Spleen (tissue), 13 donors: Measurements from ENCODE around the gene STEAP1B. TPM values are rescaled to one million over a fixed set of nuclear protein-coding genes. Genes with fewer than 3 reads are reported as not detected.
"Not testable (repeated sequence)": the region's sequence is repeated elsewhere in the genome, so short reads cannot be mapped to it uniquely, and the experiment has no call there.

Experiments
- DNase-seq: peaks from one replicate; pipeline ENCODE4 v3.0.0-alpha.2; 2020
- H3K27ac ChIP-seq, 8 donors: fragments of 200-600 bp; sonication (generic) in 7 of 8; 1 replicate in 4 of 8; 2 replicates in 4 of 8; pipeline versions ENCODE4 v1.5.0 to v1.8.0; 2016 to 2021; ENCODE audit warnings: inconsistent platforms in 4 of 8, mild to moderate bottlenecking in 4 of 8, moderate library complexity in 1 of 8
- H3K27me3 ChIP-seq, 7 donors: fragments of 200-600 bp; sonication (generic) in 6 of 7; replicated peaks in 1 of 7; 1 replicate in 4 of 7; 2 replicates in 3 of 7; pipeline versions ENCODE4 v1.5.0 to v1.8.0; 2016 to 2021; ENCODE audit warnings: inconsistent platforms in 3 of 7, mild to moderate bottlenecking in 1 of 7
- H3K36me3 ChIP-seq, 6 donors: fragments of 200-600 bp; sonication (generic) in 5 of 6; 1 replicate in 4 of 6; 2 replicates in 2 of 6; pipeline versions ENCODE4 v1.5.0 to v1.8.0; 2016 to 2021; ENCODE audit warnings: inconsistent platforms in 2 of 6
- H3K4me1 ChIP-seq, 6 donors: fragments of 200-600 bp; sonication (generic) in 5 of 6; 1 replicate in 3 of 6; 2 replicates in 3 of 6; pipeline versions ENCODE4 v1.5.0 to v1.8.0; 2016 to 2021; ENCODE audit warnings: inconsistent platforms in 3 of 6
- H3K4me3 ChIP-seq, 8 donors: fragments of 200-600 bp; sonication (generic) in 7 of 8; 1 replicate in 4 of 8; 2 replicates in 4 of 8; pipeline versions ENCODE4 v1.5.0 to v1.8.0; 2016 to 2021; ENCODE audit warnings: inconsistent platforms in 4 of 8, mild to moderate bottlenecking in 4 of 8, moderate library complexity in 2 of 8
- H3K9me3 ChIP-seq, 8 donors: fragments of 200-600 bp; sonication (generic) in 7 of 8; 1 replicate in 4 of 8; 2 replicates in 4 of 8; pipeline versions ENCODE4 v1.5.0 to v1.8.0; 2016 to 2021; ENCODE audit warnings: inconsistent platforms in 4 of 8
- POLR2A ChIP-seq, 3 donors: fragments of 450-650 bp; IDR thresholded peaks; one replicate each; pipeline ENCODE4 v1.5.1; 2017; ENCODE audit warnings: antibody characterized with exemption in 3 of 3, mild to moderate bottlenecking in 1 of 3
- POLR2AphosphoS5 ChIP-seq, 3 donors: sonication (generic); formaldehyde crosslinking; IDR thresholded peaks; one replicate each; pipeline ENCODE4 v1.5.1; 2017; ENCODE audit warnings: antibody characterized with exemption in 3 of 3
- WGBS, 5 donors: extraction: QIAGEN DNeasy Blood & Tissue Kit in 3 of 5; methylation state at CpG; one replicate each; pipeline versions ENCODE4 v1.1.5 to v1.1.7; 2013 to 2018; 5-methylcytosine and 5-hydroxymethylcytosine counted together
- intact Hi-C: fragments of 100-400 bp; cut with DNase I; formaldehyde crosslinking; loops from one replicate; pipeline ENCODE4 v1.15.0; 2023; ENCODE audit warnings: low total_unique reads
- long read RNA-seq, 2 donors: transcript quantifications; one replicate each; lab custom pipeline, GENCODE V29; 2026
- polyA plus RNA-seq, 3 donors: library from polyadenylated mRNA; stranded (reverse); fragments of 200-250 nt; gene quantifications; one replicate each; pipeline ENCODE4 v1.2.1, GENCODE V29; 2013
- total RNA-seq, 7 donors: library from RNA; depleted of rRNA in 3 of 7; stranded (reverse); fragments of >200 nt in 3 of 7; fragmentation: NEBNext Ultra II Directional in 4 of 7; extraction: Animal tissue kit (Norgen Biotek cat#: 25700) in 4 of 7; gene quantifications; one replicate each; pipeline versions ENCODE4 v1.1.0 to v1.2.1, GENCODE V29; 2016 to 2021
- TF ChIP-seq, protein P1 (sequence below), 11 experiments: fragments of 200-600 bp in 7 of 11; fragments of 450-650 bp in 4 of 11; sonication (generic) in 4 of 11; IDR thresholded peaks in 8 of 11; conservative IDR thresholded peaks in 3 of 11; 1 replicate in 7 of 11; 2 replicates in 4 of 11; pipeline versions ENCODE4 v1.4.0 to v1.8.0; 2016 to 2021; ENCODE audit warnings: antibody characterized with exemption in 11 of 11, inconsistent platforms in 4 of 11, mild to moderate bottlenecking in 1 of 11
- donor health status: healthy with polysubstance abuse.
- donor health status: DM: no; HTN: no; CAD: no; lungs with moderate emphysema.
- donor health status: DM: no; HTN: no; CAD: no.
- donor health status: Bipolar disorder and iron deficiency.
- donor health status: healthy.
- donor health status: DM: no; HTN: no; CAD: no.
- donor health status: DM: yes; HTN: yes; CAD: no.

The STEAP1B gene
- total RNA-seq (10 to 100 TPM; 12.5 to 20.3 (median 13.1) TPM), polyA plus RNA-seq (10 to 100 TPM in 1 of 3 donors, 1 to 10 TPM in 2; 5.9 to 22.5 (median 7.4) TPM)
- long read RNA-seq, donor 1, partial matches to known transcripts: 0 of 1 reads
- long read RNA-seq, donor 1, other reads (novel, unspliced or antisense): 0 of 1 reads
- long read RNA-seq, donor 2, partial matches to known transcripts: 607 of 607 reads
- long read RNA-seq, donor 2, other reads (novel, unspliced or antisense): 0 of 607 reads

DNA sequence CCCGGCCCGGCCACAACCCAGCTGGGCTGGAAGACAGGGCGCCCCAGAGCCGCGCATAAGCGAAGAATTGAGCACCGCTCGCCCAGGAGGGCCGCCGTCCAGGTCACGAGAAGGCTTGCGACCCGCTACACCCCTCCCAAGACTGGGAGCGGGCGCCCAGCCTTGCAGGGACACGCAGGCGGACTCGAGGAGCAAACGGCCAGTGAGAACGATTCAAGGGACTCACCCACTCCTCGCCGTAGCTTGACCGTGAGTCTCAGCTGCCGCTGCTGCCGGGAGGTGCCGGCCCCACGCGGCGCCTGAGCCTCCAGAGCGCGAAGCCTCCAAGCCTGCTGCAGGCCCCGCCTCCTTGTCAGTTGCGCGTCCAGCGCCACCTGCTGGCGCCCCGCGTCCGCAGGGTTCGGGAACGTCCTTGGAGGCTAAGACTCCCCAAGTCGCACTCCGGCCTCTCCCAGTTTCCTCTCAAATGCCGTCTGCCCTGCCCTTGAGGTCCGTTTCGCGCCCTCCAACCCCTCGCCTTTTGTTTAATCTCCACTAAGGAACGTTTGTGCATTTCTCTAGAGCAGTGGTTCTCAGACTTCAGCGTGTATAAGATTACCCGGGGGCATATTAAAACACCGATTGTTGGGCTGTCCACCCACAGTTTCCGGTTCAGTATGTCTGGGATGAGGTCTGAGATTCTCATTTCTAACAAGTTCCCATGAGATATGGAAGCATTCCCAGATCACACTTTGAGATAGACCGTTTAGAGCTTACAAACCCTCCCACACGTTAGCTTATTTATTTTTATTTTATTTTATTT, at the start of gene STEAP1B:
TSS of gene STEAP1B (minus strand) at position 301 of the 802 bp plus-strand sequence. CDS start 5,333 bp downstream, outside the sequence.
- intact Hi-C loops, H3K27me3 ChIP-seq, H3K27ac ChIP-seq, H3K36me3 ChIP-seq, H3K9me3 ChIP-seq: not testable (repeated sequence)
- H3K4me1 ChIP-seq: peaks cover 0 to 10% (median 1%) of the 10 kb centered on the region in 6 donors
- H3K4me3 ChIP-seq: peak within 1 kb of the TSS in 7 of 8 donors; percentile 19 to 61 (median 23)
- peak; percentile 95 for DNase-seq
- TF ChIP-seq, protein P1, sequence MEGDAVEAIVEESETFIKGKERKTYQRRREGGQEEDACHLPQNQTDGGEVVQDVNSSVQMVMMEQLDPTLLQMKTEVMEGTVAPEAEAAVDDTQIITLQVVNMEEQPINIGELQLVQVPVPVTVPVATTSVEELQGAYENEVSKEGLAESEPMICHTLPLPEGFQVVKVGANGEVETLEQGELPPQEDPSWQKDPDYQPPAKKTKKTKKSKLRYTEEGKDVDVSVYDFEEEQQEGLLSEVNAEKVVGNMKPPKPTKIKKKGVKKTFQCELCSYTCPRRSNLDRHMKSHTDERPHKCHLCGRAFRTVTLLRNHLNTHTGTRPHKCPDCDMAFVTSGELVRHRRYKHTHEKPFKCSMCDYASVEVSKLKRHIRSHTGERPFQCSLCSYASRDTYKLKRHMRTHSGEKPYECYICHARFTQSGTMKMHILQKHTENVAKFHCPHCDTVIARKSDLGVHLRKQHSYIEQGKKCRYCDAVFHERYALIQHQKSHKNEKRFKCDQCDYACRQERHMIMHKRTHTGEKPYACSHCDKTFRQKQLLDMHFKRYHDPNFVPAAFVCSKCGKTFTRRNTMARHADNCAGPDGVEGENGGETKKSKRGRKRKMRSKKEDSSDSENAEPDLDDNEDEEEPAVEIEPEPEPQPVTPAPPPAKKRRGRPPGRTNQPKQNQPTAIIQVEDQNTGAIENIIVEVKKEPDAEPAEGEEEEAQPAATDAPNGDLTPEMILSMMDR (IDR thresholded peaks at IDR 0.05 in 8 of 11, conservative IDR thresholded peaks at IDR 0.05 in 3 of 11): peak; percentile 46 to 87 (median 78)
- peak in 2 of 3 donors; percentile 63 to 71 for TF ChIP-seq POLR2AphosphoS5 (IDR thresholded peaks at IDR 0.05)
- 7 to 16% (median 9%) methylated on average over 38 to 55 of the region's 55 CpGs for WGBS, 5 donors

DNA sequence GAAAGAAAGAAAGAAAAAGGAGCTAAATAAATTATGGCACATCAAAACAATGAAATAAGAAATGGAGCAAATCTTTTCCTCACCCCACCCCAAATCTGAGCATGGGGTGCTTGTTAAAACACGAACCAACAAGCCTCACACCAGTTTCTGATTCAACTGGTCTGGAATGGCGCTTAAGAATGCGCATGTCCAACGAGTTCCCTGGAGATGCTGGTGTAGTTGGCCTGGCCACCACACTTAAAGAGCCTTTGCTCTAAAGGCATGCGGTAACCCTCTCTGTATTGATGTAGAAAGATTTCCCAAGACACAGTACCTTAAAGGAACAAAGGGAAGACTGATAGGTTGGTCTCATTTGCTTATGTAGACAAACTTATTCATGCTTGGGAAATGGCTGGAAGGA, 49.1 kb upstream of the STEAP1B start:
- Histone ChIP-seq H3K27me3 (peaks cover 3 to 42% (median 11%) of the 10 kb centered on the region in 7 donors), H3K27ac (no peak overlapping the region), H3K4me3 (no peak overlapping the region), H3K9me3 (no peaks in the 10 kb centered on the region), H3K4me1 (peaks cover 0 to 29% (median 11%) of the 10 kb centered on the region in 6 donors), H3K36me3 (no peaks in the 10 kb centered on the region)
- WGBS, 5 donors: 80 to 93% (median 90%) methylated on average over 5 of the region's 5 CpGs
- intact Hi-C loops: no loop called here
- DNase-seq: no peak
- TF ChIP-seq POLR2A (IDR thresholded peaks at IDR 0.05) (no peak), POLR2AphosphoS5 (IDR thresholded peaks at IDR 0.05) (no peak)
- TF ChIP-seq, protein P1 (IDR thresholded peaks at IDR 0.05 in 8 of 11, conservative IDR thresholded peaks at IDR 0.05 in 3 of 11): no peak

DNA sequence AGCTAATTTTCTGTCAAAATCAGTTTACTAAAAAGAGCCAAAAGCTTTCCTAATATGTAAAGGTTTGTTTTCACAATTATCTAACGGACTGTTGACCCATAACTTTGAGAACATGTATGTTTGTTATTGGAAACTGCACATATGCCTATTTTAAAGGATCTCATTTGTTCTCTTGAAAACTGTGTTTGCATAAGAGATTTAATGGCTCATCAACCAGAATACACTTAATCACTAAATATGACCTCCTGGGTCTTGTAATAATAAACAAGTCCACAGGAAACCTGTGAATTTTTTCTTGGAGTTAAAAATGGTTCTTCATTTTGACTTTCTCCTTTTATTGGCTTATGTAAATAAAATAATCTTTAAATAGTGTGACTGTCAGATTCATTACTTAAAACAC, 48.3 kb upstream of the STEAP1B start:
- H3K9me3 ChIP-seq: no peaks in the 10 kb centered on the region
- intact Hi-C loops: no loop called here
- 85 to 98% (median 89%) methylated on average over 1 of the region's 1 CpG for WGBS, 5 donors
- no peak for TF ChIP-seq POLR2AphosphoS5 (IDR thresholded peaks at IDR 0.05)
- TF ChIP-seq, protein P1 (IDR thresholded peaks at IDR 0.05 in 8 of 11, conservative IDR thresholded peaks at IDR 0.05 in 3 of 11): no peak
- no peak for TF ChIP-seq POLR2A (IDR thresholded peaks at IDR 0.05)
- peaks cover 3 to 42% (median 11%) of the 10 kb centered on the region in 7 donors for H3K27me3 ChIP-seq
- H3K4me3 ChIP-seq: no peak overlapping the region
- no peak for DNase-seq
- no peaks in the 10 kb centered on the region for H3K36me3 ChIP-seq
- H3K27ac ChIP-seq: no peak overlapping the region
- peaks cover 0 to 29% (median 11%) of the 10 kb centered on the region in 6 donors for H3K4me1 ChIP-seq

DNA sequence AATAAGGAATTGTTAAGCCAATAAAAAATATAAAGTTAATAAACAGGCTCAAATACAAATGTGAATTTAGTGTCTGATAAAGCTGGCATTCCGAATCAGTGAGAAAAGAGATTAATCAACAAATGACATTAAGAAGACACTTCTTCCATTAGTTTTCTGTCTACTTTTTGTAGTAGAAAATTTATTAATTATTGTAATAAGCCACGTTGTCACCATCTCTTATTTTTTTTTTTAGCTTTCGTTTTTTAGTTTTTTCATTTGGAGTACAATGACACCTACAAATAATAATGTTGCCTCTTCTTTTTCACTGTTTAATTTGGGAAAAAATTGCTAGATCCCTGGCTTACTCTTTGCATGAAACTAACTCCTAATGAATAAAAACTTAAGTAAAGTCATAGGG, 46.8 kb upstream of the STEAP1B start:
- 74 to 84% (median 79%) methylated on average over 3 of the region's 3 CpGs for WGBS, 5 donors
- no peak for DNase-seq
- Histone ChIP-seq H3K9me3 (no peaks in the 10 kb centered on the region), H3K4me3 (no peak overlapping the region), H3K27ac (no peak overlapping the region), H3K36me3 (no peaks in the 10 kb centered on the region), H3K27me3 (peaks cover 3 to 42% (median 11%) of the 10 kb centered on the region in 7 donors), H3K4me1 (peaks cover 0 to 26% (median 11%) of the 10 kb centered on the region in 6 donors)
- TF ChIP-seq, protein P1 (IDR thresholded peaks at IDR 0.05 in 8 of 11, conservative IDR thresholded peaks at IDR 0.05 in 3 of 11): no peak
- TF ChIP-seq POLR2AphosphoS5 (IDR thresholded peaks at IDR 0.05) (no peak), POLR2A (IDR thresholded peaks at IDR 0.05) (no peak)
- intact Hi-C loops: no loop called here
